Measurements from ENCODE around the gene IQGAP3.
A peak's percentile ranks its signal among the peaks of the same experiment; 100 is the strongest.

Gene IQGAP3

GRCh38 chr1:156534424-156535060, 37.8 kb downstream of the IQGAP3 start:
- no peak for DNase-seq

DNA sequence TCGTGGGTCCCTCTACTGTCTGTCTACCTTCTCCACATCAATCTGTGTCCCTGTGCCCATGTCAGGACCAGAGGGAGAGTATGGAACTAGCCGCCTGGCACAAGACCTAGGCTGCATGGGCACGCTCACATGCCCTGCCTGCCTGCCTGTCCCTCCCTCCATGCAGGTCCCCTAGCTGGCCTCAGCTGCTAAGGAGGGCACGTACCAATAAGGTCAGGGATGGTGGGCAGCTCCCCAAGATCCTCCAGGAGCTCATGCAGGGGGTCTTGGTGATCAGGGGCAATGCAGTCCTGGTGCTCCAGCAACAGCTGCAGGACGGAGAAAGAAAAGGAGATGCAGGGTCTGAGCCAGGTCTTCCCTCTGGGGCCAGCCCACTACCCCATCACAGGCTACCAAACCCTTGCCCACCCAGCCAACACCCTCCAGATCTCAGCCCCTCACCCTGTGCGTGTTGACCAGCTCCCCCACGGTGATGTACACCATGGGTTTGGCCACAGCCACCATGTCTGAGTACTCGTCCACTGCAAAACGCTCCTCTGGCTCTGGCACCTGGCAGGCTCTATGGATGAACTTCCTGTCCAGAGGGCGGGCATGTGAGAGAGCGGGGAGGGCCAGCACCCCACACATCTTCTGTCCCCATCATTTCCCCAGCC, 38.7 kb downstream of the IQGAP3 start:
- no peak for DNase-seq

DNA sequence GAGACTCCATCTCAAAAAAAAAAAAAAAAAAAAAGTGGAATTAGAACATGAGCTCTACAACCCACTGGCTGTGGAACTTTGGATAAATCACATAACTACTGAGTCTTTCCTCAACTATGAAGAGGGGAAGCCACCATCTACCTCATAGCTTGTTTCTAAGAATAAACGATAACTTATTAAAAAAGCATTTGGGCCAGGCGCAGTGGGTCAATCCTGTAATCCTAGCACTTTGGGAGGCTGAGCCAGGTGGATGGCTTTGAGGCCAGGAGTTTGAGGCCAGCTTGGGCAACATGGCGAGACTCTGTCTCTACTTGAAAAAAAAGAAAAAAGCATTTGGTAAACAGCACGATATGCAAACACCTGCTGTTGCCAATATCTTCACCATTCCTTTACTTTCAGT, 40.0 kb downstream of the IQGAP3 start:
- no peak for DNase-seq

DNA sequence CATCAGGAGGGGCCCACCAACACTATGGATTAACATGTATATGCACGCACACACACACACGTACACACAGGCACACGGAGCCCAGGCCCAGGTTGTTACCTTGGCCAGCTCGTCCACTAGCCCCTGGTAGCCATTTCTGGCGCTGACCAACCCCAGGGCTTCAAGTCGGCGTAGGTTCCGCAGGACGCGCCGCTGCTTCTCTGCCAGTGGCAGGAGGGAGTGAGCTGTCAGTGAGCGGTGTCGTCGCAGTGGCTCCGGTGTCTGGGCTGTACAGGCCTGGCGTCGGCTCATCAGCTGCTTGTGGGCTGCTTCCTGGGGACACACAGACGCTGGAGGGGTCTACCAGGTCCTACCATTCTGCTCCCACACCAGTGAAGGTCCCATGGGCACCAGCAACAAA, 42.4 kb downstream of the IQGAP3 start:
- no peak for DNase-seq

- no peak for DNase-seq
Measured at GRCh38 chr1:156528875-156529425, 43.4 kb downstream of the IQGAP3 start.

- DNase-seq = no peak
Measured at GRCh38 chr1:156528231-156528630, 44.1 kb downstream of the IQGAP3 start.

DNA sequence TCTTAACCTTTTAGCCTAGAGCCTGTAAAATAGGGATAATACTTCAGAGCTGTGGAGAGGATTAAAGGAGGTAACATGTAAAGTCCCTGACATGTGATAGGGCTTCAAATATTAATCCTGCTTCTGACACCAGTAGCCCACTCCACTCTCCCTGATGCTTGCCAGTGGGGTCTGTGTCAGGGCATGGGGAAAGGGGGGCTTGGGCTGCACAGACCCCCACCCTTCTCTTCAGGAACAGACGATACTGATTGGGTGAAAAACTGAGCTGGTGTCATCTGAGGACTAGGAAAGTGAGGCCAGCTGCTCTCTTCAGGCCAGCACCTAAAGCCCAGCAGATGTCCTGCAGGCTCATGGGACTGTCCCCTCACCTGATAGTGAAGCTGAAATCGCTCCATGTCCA, 44.8 kb downstream of the IQGAP3 start:
- no peak for DNase-seq

DNA sequence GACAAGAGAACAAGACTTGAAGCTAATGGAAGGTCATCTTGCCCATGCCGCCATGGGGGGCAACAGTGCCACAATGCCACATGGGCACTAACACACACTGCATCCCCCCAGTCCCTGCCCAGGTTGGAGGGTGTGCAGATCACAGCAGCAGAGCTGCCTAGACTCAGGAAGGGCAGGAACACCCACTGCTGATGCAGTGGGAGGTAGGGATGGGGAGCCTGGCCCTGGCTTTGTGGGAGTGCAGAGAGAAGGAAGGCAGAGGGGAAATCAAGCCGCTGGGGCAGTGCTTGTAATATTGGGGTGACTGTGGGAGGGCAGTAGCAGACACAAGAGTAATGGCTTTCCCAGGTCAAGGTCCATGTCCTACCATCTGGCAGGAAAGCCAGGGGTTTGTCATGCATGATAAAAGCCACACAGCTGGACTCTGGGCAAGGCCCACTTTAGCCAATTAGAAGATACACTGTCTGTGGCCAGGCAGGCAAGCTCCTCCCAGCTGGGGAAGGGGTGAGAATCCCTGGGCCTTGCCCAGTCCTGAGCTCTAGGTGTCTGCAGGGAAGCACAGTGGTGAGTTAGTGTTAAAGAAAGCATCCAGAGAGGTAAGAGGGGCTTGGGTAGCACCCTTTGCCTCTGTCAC, 46.4 kb downstream of the IQGAP3 start:
- peak; percentile 17 for DNase-seq

DNA sequence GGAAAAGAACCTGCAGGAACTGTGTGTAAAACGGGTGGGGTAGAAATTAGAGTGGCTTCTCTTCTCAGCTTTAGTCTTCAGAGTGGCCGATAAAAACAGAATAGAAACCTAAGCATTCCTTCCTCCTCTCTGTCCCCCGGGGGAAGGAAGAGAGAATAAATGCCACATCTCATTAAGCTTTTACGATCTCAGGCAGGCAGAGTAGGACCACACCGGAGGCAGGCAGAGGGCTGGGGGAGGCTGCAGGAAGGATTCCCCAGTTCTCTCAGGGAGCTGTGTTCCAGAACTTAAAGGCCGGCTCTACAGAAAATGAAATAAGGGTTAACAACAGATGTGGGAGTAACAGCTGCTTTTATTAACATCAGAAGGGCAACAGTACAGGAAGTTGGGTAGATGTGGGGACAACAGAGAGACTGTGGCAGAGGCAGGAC, 47.3 kb downstream of the IQGAP3 start:
- DNase-seq = no peak

GRCh38 chr1:156524481-156524869, 47.9 kb downstream of the IQGAP3 start:
- no peak for DNase-seq

DNA sequence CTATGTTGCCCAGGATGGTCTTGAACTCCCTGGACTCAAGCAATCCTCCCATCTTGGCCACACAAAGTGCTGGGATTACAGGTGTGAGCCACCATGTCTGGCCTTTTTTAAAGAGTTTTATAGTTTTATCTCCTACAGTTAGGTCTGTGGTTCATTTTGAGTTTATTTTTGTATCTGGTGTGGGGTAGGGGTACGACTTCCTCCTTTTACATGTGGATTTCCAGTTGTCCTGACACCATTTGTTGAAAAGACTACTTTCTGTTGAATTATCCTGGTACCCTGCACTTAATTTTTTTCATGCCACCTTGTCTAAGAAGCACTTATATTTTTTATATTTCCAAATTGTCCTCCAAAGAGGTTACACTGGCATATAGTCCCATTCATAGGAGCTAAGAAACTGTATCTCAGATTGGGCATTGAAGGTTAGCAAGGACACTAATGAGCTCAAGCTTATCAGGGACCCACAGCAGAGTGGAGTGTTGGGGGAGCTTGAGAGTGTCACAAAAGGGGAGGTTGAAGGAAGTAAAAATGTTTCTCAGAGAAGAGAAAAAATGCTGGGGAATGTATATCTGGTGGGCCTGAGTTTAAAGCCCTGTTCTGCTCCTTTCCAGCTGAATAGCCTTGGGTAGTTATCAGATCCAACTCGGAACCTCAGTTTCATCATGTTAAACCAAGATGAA, 48.4 kb downstream of the IQGAP3 start:
- no peak for DNase-seq

GRCh38 chr1:156522443-156522970, 49.9 kb downstream of the IQGAP3 start:
- no peak for DNase-seq

- DNase-seq = no peak
Measured at GRCh38 chr1:156517748-156518147, 54.6 kb downstream of the IQGAP3 start.

- no peak for DNase-seq
Measured at GRCh38 chr1:156516821-156517220, 55.5 kb downstream of the IQGAP3 start.

DNA sequence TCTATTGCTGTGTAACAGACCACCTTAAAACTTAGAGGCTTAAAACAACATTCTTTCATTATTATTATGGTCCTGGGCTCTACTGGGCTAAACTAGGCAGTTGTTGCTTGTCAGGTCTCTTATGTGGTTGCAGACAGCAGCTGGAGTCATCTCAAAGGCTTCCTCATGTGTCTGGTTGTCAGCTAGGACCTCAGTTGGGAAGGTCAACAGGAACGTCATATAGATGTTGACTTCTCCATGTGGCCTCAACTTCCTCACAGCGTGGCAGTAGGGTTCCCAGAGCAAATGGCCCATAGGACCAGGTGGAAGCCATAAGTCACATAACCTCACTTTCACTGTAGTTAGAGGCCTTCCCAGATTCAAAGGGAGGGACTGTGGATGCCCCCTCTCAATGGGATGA, 56.4 kb downstream of the IQGAP3 start:
- DNase-seq = no peak

GRCh38 chr1:156513185-156513584, 59.2 kb downstream of the IQGAP3 start:
- DNase-seq = no peak

DNA sequence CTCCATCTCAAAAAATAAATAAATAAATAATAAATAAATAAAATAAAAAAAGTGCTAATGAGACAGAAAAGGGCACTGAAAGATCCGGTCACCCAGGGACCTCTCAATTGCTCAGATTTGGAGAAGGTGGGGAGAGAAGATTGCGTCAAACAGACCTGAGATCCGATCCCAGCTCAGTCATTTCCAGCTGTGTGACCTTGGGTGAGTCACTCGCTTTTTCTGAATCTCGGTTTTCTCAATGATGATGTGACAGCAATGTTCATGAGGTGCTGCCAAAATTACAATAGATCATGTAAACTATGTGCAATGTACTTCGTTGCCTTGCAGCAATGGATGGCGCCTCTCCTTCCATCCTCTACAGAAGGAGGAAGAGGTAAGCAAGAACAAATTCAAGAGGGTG, 60.7 kb downstream of the IQGAP3 start:
- DNase-seq = no peak

- DNase-seq = no peak
Measured at GRCh38 chr1:156510709-156511108, 61.7 kb downstream of the IQGAP3 start.

DNA sequence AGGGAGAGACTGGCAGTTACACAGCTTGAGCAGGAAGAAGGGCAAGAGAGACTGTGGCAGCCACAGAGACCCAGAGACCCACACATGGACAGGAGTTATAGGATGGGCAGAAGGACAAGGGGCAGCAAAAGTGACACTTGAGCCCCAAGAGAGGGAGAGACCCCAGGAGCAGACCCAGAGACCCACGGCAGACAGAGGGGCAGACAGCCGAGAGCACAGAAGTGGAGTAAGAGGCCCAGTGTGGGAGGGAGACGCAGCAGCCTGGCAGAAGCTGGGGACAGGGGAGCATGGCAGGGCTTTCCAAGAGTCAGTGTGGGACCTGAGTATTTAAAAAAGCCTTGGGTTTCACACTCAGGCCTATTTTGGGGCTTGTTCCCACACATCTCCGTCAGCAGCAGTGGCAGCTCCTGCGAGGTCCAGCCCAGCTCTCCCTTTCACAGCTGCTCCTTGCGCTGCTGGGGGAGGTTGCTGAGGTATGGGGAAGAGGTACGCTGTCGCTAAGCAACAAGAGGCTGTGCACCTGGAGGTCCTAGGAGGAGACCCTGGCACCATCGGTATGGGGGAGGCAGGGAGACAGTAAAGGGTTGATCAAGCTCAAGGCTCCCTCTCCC, 62.8 kb downstream of the IQGAP3 start:
- DNase-seq = no peak

DNA sequence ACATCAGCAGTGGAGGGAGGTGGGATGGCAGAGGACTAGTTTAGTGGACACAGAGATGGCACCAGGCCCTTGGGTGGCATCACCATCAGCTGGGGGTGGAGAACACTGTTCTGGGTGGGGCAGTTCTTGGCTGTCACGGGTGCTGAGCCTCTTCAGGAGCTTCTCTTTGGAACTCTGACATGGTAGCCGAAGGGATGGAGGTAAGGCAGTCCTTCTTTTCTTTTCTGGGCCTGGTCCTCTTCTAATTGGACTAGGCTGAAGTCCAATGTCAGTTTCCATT, 63.5 kb downstream of the IQGAP3 start:
- no peak for DNase-seq

DNA sequence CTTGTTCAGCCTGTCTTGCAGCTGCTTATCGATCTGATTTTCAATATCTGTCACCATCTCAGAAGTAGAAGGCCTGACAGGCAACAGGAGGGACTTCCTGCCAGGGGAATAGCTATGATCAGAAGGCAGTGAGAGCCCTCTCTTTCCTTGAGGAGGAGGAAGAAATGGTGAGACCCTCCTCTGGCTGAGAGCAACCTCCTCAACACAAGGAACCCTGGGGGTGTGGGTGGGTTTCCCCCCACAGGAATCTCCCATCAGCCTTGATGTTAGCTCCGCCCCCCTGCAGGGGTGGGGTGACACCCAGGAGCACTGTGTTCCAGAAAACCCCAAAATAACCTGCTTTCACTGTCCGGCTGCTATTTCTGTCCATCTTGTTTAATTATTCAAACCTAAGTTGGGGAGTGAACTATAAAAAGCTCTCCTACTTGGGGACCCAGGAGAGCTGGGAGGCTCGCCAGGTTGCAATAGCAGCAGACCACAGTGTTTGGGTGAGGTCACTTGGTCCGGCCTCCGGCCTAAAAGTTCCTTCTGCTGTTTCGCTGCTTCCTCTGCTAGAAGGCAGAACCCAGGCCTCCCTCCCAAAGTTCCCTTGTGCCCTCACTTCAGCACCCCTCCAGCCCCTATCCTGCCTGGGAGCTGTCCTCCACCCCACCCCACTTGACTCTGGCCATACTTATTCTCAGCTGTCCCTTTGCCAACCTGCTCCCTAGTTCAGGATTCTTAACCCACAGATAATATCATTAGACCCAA, 64.0 kb downstream of the IQGAP3 start:
- DNase-seq = no peak

GRCh38 chr1:156506450-156506849, 65.9 kb downstream of the IQGAP3 start:
- no peak for DNase-seq

Measured in NCI-H69 (cell line).